CD4-positive, CD25-positive, alpha-beta regulatory T cell (primary cell): ENCODE results near the gene SLC9A9. TPM values are rescaled to one million over a fixed set of nuclear protein-coding genes. Genes with fewer than 3 reads are reported as not detected.

Experiments
- ATAC-seq, 2 donors: fragments of 150-1000 bp; cut with Tn5 transposase; one replicate each; pipeline ENCODE4 v1.10.0; 2021; ENCODE audit warnings: low read depth in 2 of 2, moderate number of reproducible peaks in 2 of 2, moderate library complexity in 1 of 2
- DNase-seq, 3 donors: peaks; one replicate each; pipeline versions ENCODE4 v3.0.0 to v3.0.0-alpha.2; 2012 to 2022; ENCODE audit warnings: mixed read lengths in 1 of 3
- H3K27ac ChIP-seq: one replicate; pipeline ENCODE4 v1.7.0; 2013; ENCODE audit warnings: mild to moderate bottlenecking, low read length; ENCODE audit not compliant: insufficient read depth, poor library complexity, severe bottlenecking
- H3K27me3 ChIP-seq: one replicate; pipeline ENCODE4 v1.7.0; 2013; ENCODE audit warnings: low read length; ENCODE audit not compliant: control insufficient read depth, insufficient read depth
- H3K36me3 ChIP-seq: one replicate; pipeline ENCODE4 v1.7.0; 2013; ENCODE audit warnings: mild to moderate bottlenecking, low read length, moderate library complexity; ENCODE audit not compliant: control insufficient read depth, insufficient read depth
- H3K4me1 ChIP-seq: 2 replicates; pipeline ENCODE4 v1.7.0; 2013; ENCODE audit warnings: mild to moderate bottlenecking, low read length; ENCODE audit not compliant: insufficient read depth, control insufficient read depth, poor library complexity, severe bottlenecking
- H3K4me3 ChIP-seq: one replicate; pipeline ENCODE4 v1.7.0; 2013; ENCODE audit warnings: low read depth, mild to moderate bottlenecking, low read length, moderate library complexity
- H3K9me3 ChIP-seq, 2 experiments: 1 replicate in 1 of 2; 2 replicates in 1 of 2; pipeline ENCODE4 v1.7.0; 2013; ENCODE audit warnings: low read length in 2 of 2, mild to moderate bottlenecking in 1 of 2, moderate library complexity in 1 of 2; ENCODE audit not compliant: control insufficient read depth in 2 of 2
- H3K27ac Mint-ChIP-seq, 3 donors: one replicate each; pipeline ENCODE4 v1.8.0; 2020 to 2022; ENCODE audit warnings: mild to moderate bottlenecking in 3 of 3, mixed read lengths in 3 of 3, moderate library complexity in 2 of 3
- H3K27me3 Mint-ChIP-seq: one replicate; pipeline ENCODE4 v1.8.0; 2022; ENCODE audit warnings: mild to moderate bottlenecking, mixed read lengths
- H3K36me3 Mint-ChIP-seq: one replicate; pipeline ENCODE4 v1.8.0; 2020; ENCODE audit warnings: mixed read lengths
- H3K4me1 Mint-ChIP-seq, 4 donors: one replicate each; pipeline ENCODE4 v1.8.0; 2020 to 2022; ENCODE audit warnings: mixed read lengths in 4 of 4, mild to moderate bottlenecking in 1 of 4
- H3K4me3 Mint-ChIP-seq, 4 donors: one replicate each; pipeline ENCODE4 v1.8.0; 2020 to 2022; ENCODE audit warnings: mild to moderate bottlenecking in 4 of 4, mixed read lengths in 4 of 4, moderate library complexity in 3 of 4
- H3K9me3 Mint-ChIP-seq, 7 donors: one replicate each; pipeline ENCODE4 v1.8.0; 2020 to 2022; ENCODE audit warnings: mixed read lengths in 7 of 7, mild to moderate bottlenecking in 3 of 7, moderate library complexity in 2 of 7
- polyA plus RNA-seq, 4 donors: library from polyadenylated mRNA; unstranded; fragments of 300-500 nt; fragmentation: Illumina TruSeq; gene quantifications; one replicate each; pipeline ENCODE4 v1.2.3, GENCODE V29; 2021
- total RNA-seq: library from RNA; stranded (reverse); gene quantifications from one replicate; pipeline ENCODE4 v1.2.3, GENCODE V29; 2022

Gene SLC9A9
- total and polyA plus RNA-seq, 5 donors from 2014 or later = 31.7 to 49.3 (median 46.4) TPM

DNA sequence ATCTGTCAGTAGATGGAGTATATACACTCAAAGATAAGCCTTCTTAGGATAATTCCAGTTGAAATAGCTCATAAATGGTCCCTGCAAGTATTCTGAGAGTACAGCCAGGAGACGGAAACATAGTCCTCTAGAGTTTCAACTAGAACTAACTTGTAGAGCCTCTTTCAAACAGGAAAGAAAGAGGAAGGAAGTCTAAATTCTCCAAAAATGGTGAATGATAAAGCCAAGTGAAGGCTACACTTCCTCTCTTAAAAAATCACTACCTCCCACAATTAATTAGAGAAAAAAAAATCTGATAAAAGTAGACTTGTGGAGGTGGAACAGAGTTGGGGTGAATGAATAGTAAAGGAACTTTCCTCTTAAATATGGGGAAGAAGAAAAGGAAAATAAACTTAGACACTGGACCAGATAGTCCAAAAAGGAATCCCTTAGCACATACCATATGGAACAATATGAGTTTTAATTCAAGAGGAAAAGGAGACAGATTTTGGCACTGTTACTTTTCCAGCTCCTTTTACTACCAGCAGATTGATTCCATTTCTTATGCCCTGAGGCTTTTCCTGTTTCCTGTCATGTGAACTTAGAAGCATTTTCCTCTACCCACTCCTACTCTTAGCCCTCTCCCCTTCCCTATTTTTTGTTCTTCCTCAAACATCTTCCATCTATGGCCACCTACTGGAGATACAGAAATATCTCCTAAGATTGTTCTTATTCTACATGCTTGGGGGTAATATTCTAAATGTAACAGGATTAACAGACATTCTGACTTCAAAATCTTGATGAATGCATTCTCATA lies 521.1 kb downstream of the SLC9A9 start:
- H3K4me1 Mint-ChIP-seq = peaks cover 4 to 17% (median 8%) of the 10 kb centered on the region in 4 donors
- DNase-seq = no peak
- ATAC-seq = no peak
- H3K36me3 Mint-ChIP-seq = peaks cover 24% of the 10 kb centered on the region
- Histone ChIP-seq H3K4me1 (no peaks in the 10 kb centered on the region), H3K27ac (no peak overlapping the region), H3K27me3 (no peaks in the 10 kb centered on the region), H3K36me3 (no peaks in the 10 kb centered on the region), H3K9me3 (no peaks in the 10 kb centered on the region), H3K4me3 (no peak overlapping the region)
- H3K27ac Mint-ChIP-seq = no peak overlapping the region
- no peaks in the 10 kb centered on the region for H3K27me3 Mint-ChIP-seq
- peaks cover 0 to 2% (median 0%) of the 10 kb centered on the region in 7 donors for H3K9me3 Mint-ChIP-seq
- H3K4me3 Mint-ChIP-seq = no peak overlapping the region

DNA sequence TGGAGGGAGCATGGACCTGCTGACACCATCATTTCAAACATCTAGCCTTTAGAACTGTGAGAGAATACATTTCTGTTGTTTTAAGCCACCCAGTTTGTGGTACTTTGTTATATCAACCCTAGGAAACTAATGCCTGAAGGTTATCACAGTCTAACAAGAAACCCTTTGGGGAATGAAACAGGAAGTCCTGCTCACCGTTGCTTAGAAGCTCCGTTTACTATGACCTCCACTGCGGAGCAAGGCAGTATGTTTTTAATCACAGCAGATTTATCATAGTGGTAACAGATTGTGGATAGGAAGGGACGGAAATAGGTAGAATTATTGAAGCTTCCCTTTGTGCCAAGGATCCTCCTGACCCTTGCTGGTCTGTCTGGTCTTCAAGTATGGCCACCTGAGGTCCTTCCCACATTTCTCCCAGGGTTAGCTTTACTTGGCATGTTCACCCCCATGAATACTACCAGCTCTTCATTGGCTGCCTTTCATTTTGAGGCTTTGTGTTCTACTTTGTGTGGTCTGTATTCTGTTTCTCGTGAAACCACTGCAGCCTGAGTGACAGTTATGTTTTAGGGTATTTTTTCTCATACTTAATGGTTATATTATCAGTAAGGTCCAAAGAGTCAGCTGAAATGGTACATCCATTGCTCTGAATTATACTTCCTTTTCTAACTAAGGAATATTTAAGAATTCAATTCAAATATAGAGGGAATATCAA lies 527.1 kb downstream of the SLC9A9 start:
- Mint-ChIP-seq H3K9me3 (peaks cover 0 to 2% (median 0%) of the 10 kb centered on the region in 7 donors), H3K4me3 (no peak overlapping the region), H3K4me1 (peaks cover 0 to 2% (median under 1%) of the 10 kb centered on the region in 4 donors), H3K27ac (no peak overlapping the region), H3K27me3 (no peaks in the 10 kb centered on the region), H3K36me3 (peaks cover 34% of the 10 kb centered on the region)
- H3K27ac ChIP-seq = no peak overlapping the region
- no peak for ATAC-seq
- H3K9me3 ChIP-seq = no peaks in the 10 kb centered on the region
- no peak overlapping the region for H3K4me3 ChIP-seq
- no peak for DNase-seq
- no peaks in the 10 kb centered on the region for H3K4me1 ChIP-seq
- H3K36me3 ChIP-seq = no peaks in the 10 kb centered on the region
- no peaks in the 10 kb centered on the region for H3K27me3 ChIP-seq

DNA sequence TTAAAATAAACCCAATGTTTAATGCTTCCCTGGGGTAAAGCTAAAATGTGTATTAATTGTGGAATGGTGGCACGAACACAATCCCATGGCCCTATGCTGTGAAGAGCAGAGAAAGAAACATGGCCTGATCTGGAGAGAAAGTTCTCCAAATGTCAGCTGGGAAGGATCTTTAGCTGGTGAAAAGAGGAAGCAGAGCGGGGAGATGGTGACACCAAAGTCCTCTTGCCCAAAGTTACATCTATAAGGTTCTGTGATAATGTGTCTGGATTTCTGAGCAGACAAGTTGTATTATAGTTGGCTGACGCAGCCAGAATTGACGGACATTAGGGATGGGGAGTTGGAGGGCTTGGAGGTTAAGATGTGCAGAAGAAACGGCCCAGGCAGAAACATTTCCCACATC lies 532.5 kb downstream of the SLC9A9 start:
- ATAC-seq (no peak), DNase-seq (no peak)
- no peaks in the 10 kb centered on the region for H3K27me3 Mint-ChIP-seq
- H3K36me3 Mint-ChIP-seq = peaks cover 11% of the 10 kb centered on the region
- no peak overlapping the region for H3K27ac ChIP-seq
- H3K9me3 Mint-ChIP-seq = no peaks in the 10 kb centered on the region
- no peaks in the 10 kb centered on the region for H3K4me1 ChIP-seq
- H3K4me3 ChIP-seq = no peak overlapping the region
- H3K9me3 ChIP-seq = no peaks in the 10 kb centered on the region
- H3K36me3 ChIP-seq = no peaks in the 10 kb centered on the region
- peaks cover 0 to 2% (median 0%) of the 10 kb centered on the region in 4 donors for H3K4me1 Mint-ChIP-seq
- no peak overlapping the region for H3K4me3 Mint-ChIP-seq
- no peaks in the 10 kb centered on the region for H3K27me3 ChIP-seq
- no peak overlapping the region for H3K27ac Mint-ChIP-seq

DNA sequence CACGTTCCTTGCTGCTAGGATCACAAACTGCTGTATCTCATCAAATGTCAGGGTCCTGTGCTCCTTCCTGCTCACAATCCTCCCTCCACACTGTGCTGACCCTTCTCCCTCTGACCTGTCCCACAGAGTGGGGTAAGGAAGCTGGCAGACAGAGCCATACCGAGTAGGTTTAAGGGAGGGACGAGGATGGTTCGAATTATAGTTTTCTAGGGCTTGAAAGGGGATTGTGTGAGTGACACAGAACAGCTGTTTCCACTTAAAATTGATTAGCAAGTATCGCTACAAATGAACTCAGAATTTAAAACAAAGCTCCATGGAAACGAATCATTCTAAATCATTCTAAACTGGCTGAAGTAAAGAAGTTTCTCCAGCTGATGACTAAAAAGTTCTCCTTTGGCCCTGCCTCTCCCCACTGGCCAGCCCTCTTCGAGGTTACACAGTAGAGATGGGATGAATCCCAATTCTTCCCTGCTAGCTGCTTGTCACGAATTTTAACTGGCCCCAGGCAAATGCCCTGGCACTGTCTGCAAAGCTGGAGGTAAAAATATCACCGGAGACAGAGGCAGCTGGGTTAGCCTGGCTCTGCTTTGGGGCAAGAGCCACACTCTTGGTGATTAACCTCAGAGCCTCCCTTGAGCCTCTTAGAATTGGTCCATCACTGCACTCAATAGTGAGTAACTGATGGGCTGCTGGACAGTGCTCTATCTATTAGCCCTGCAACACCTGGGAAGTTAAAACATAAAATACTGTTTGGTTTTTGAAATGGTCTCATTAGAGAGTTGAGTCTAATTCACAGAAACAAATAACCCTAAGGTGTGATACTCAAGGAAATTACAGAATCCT lies 533.8 kb downstream of the SLC9A9 start:
- Mint-ChIP-seq H3K4me3 (no peak overlapping the region), H3K27ac (no peak overlapping the region), H3K9me3 (no peaks in the 10 kb centered on the region), H3K36me3 (peaks cover 8% of the 10 kb centered on the region), H3K27me3 (no peaks in the 10 kb centered on the region), H3K4me1 (peaks cover 0 to 2% (median 0%) of the 10 kb centered on the region in 4 donors)
- no peaks in the 10 kb centered on the region for H3K4me1 ChIP-seq
- no peaks in the 10 kb centered on the region for H3K36me3 ChIP-seq
- ATAC-seq (no peak), DNase-seq (no peak)
- H3K27me3 ChIP-seq = no peaks in the 10 kb centered on the region
- H3K27ac ChIP-seq = no peak overlapping the region
- H3K4me3 ChIP-seq = no peak overlapping the region
- no peaks in the 10 kb centered on the region for H3K9me3 ChIP-seq

DNA sequence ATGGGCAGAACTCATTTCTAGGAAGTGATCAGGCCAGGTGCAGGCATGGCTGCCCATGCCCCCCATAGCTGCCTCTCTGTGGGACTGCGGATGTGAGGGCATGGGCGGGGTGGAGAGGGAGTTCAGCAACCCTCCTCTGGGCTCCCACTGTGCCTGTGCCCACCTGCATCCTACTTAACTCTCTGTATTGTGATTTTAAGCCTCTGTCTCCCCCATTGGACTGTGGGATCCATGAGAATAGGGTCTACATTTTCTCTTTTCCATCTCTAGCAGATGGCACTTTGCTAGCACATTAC lies 534.4 kb downstream of the SLC9A9 start:
- no peak for ATAC-seq
- Mint-ChIP-seq H3K27ac (no peak overlapping the region), H3K9me3 (no peaks in the 10 kb centered on the region), H3K4me1 (peaks cover 0 to 2% (median 0%) of the 10 kb centered on the region in 4 donors), H3K36me3 (peaks cover 7% of the 10 kb centered on the region), H3K4me3 (no peak overlapping the region), H3K27me3 (no peaks in the 10 kb centered on the region)
- Histone ChIP-seq H3K27ac (no peak overlapping the region), H3K27me3 (no peaks in the 10 kb centered on the region), H3K4me3 (no peak overlapping the region), H3K4me1 (no peaks in the 10 kb centered on the region), H3K9me3 (no peaks in the 10 kb centered on the region), H3K36me3 (no peaks in the 10 kb centered on the region)
- no peak for DNase-seq

DNA sequence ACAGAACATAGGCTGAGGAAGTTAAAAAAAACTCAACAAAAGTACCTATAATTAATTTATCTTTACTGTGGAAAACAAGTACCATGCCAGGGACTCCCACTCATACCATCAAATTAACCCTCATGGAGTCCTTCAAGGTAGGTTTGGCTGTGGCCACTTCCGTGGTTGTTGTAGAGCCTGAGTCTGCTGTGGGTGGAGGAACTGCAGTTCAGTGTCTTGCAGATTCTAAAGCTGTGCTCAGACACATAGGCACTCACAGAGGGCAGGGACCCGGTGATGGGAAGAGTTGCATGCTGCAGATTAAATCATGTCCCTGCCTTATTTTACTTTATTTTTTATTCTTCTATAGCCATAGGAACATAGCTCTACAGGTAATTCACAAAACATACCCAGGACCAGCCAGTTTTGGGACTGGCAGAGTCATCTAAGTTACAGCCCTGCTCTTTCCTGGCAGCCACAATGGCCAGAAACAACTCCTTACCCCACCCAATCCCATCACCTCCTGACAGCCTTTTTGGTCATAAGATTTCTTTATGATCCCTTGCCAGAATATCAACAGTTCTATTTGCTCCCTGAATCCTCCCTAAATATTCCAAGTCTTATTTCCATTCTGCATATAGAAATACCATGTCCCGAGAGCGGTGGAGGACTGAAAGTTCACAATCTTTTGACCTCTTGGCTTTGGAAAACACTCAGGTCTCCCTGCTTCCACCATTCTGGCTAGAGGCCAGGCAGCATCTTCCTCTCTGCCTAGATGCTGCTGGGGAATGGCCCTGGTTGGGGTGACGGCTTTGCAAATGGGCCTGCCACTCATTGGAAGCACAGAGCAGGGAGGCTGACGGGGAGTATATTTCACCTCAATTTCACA lies 535.0 kb downstream of the SLC9A9 start:
- Mint-ChIP-seq H3K4me3 (no peak overlapping the region), H3K27ac (no peak overlapping the region), H3K9me3 (no peaks in the 10 kb centered on the region), H3K27me3 (no peaks in the 10 kb centered on the region), H3K4me1 (peaks cover 0 to 2% (median 0%) of the 10 kb centered on the region in 4 donors), H3K36me3 (peaks cover 3% of the 10 kb centered on the region)
- no peak overlapping the region for H3K27ac ChIP-seq
- no peaks in the 10 kb centered on the region for H3K9me3 ChIP-seq
- no peak overlapping the region for H3K4me3 ChIP-seq
- no peaks in the 10 kb centered on the region for H3K27me3 ChIP-seq
- H3K36me3 ChIP-seq = no peaks in the 10 kb centered on the region
- no peak for DNase-seq
- H3K4me1 ChIP-seq = no peaks in the 10 kb centered on the region
- no peak for ATAC-seq

DNA sequence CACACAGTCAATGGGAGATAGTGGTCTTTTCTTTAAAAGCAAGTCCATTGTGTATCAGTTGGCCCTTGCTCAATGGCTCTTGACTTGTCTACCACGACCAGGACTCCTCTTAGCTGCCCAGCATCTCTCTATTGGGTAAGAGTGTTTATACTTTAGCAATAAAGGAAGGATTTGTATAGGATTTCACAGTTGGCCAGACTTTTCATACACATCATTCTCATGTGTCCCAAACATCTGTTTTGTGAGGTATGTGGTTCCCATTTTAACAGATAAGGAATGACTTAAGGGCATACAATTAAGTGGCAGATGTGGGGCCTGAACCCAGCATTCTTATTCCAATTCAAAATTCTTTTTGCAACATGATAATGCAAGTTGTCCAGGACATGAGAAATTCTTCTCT lies 537.2 kb downstream of the SLC9A9 start:
- Histone ChIP-seq H3K27ac (no peak overlapping the region), H3K4me1 (no peaks in the 10 kb centered on the region), H3K9me3 (no peaks in the 10 kb centered on the region), H3K36me3 (no peaks in the 10 kb centered on the region), H3K4me3 (no peak overlapping the region), H3K27me3 (no peaks in the 10 kb centered on the region)
- H3K9me3 Mint-ChIP-seq = no peaks in the 10 kb centered on the region
- H3K27ac Mint-ChIP-seq = no peak overlapping the region
- ATAC-seq = no peak
- H3K36me3 Mint-ChIP-seq = no peaks in the 10 kb centered on the region
- H3K27me3 Mint-ChIP-seq = no peaks in the 10 kb centered on the region
- no peak overlapping the region for H3K4me3 Mint-ChIP-seq
- no peaks in the 10 kb centered on the region for H3K4me1 Mint-ChIP-seq
- DNase-seq = no peak
